HG03565 (cell line): Measurements from ENCODE around the gene XCL1.
"Not testable (repeated sequence)": the region's sequence is repeated elsewhere in the genome, so short reads cannot be mapped to it uniquely, and the experiment has no call there.

Experiments
- ATAC-seq: cut with Tn5 transposase; IDR thresholded peaks from one replicate; pipeline ENCODE4 v1.9.1; 2021; ENCODE audit warnings: mild to moderate bottlenecking, moderate library complexity; ENCODE audit not compliant: unreplicated experiment

Gene XCL1

GRCh38 chr1:168576245-168576688 lies at the start of gene XCL1:
XCL1 (plus strand) TSS chr1:168576605; CDS start chr1:168576638, 33 bp downstream.
- ATAC-seq, result not testable (repeated sequence)

- no peak for ATAC-seq
Measured at GRCh38 chr1:168529518-168529917, 46.9 kb upstream of the XCL1 start.

GRCh38 chr1:168531615-168532345 lies 44.6 kb upstream of the XCL1 start:
- ATAC-seq, result no peak

GRCh38 chr1:168535536-168535935 lies 40.9 kb upstream of the XCL1 start:
- no peak for ATAC-seq

- ATAC-seq, result not testable (repeated sequence)
Measured at GRCh38 chr1:168540798-168541197, 35.6 kb upstream of the XCL1 start.

- ATAC-seq, result not testable (repeated sequence)
Measured at GRCh38 chr1:168542978-168543377, 33.4 kb upstream of the XCL1 start.

- not testable (repeated sequence) for ATAC-seq
Measured at GRCh38 chr1:168543840-168544498, 32.4 kb upstream of the XCL1 start, which contains the start of gene XCL2. XCL2 (minus strand) TSS chr1:168543997; CDS start chr1:168543964, 33 bp downstream.

GRCh38 chr1:168545678-168546552 lies 30.5 kb upstream of the XCL1 start:
- not testable (repeated sequence) for ATAC-seq

- not testable (repeated sequence) for ATAC-seq
Measured at GRCh38 chr1:168546553-168546895, 29.9 kb upstream of the XCL1 start.

- no peak for ATAC-seq
Measured at GRCh38 chr1:168550971-168551370, 25.4 kb upstream of the XCL1 start.

GRCh38 chr1:168551688-168552087 lies 24.7 kb upstream of the XCL1 start:
- ATAC-seq, result no peak

- ATAC-seq, result no peak
Measured at GRCh38 chr1:168552961-168553360, 23.4 kb upstream of the XCL1 start.

- no peak for ATAC-seq
Measured at GRCh38 chr1:168553680-168554553, 22.5 kb upstream of the XCL1 start.

- no peak for ATAC-seq
Measured at GRCh38 chr1:168554603-168555483, 21.6 kb upstream of the XCL1 start.

GRCh38 chr1:168555508-168556046 lies 20.8 kb upstream of the XCL1 start:
- no peak for ATAC-seq

- no peak for ATAC-seq
Measured at GRCh38 chr1:168556647-168557046, 19.8 kb upstream of the XCL1 start.

GRCh38 chr1:168560370-168560769 lies 16.0 kb upstream of the XCL1 start:
- ATAC-seq, result no peak

GRCh38 chr1:168561989-168562388 lies 14.4 kb upstream of the XCL1 start:
- no peak for ATAC-seq

- no peak for ATAC-seq
Measured at GRCh38 chr1:168565825-168566224, 10.6 kb upstream of the XCL1 start.
